Uterus (tissue), 2 donors: ENCODE measurements around the gene B4GAT1.

Experiments used
- CTCF ChIP-seq, 4 experiments: fragments of 200-600 bp in 2 of 4; fragments of 450-650 bp in 2 of 4; sonication (generic) in 2 of 4; IDR thresholded peaks; one replicate each; pipeline ENCODE4 v1.5.1; 2016 to 2019; ENCODE audit warnings: antibody characterized with exemption in 4 of 4, mild to moderate bottlenecking in 2 of 4, moderate library complexity in 1 of 4
- POLR2A ChIP-seq, 2 donors: fragments of 450-650 bp; IDR thresholded peaks; one replicate each; pipeline ENCODE4 v1.6.1; 2016; ENCODE audit warnings: antibody characterized with exemption in 2 of 2, mild to moderate bottlenecking in 1 of 2, moderate library complexity in 1 of 2

GRCh38 chr11:66333220-66333877, 14.1 kb downstream of the B4GAT1 start:
- TF ChIP-seq CTCF (IDR thresholded peaks at IDR 0.05) (no peak), POLR2A (IDR thresholded peaks at IDR 0.05) (no peak)
